SK-N-SH (cell line): ENCODE results near the gene SERTAD2.

Source experiments
- GABPA ChIP-seq: IDR thresholded peaks from 2 replicates; pipeline ENCODE4 v1.4.0; 2012; ENCODE audit warnings: low read depth, mild to moderate bottlenecking
- MXI1 ChIP-seq: IDR thresholded peaks from 2 replicates; pipeline ENCODE4 v1.6.1; 2012; ENCODE audit warnings: mild to moderate bottlenecking, low read depth, low read length, improper control_type of control experiment
- SMC3 ChIP-seq: IDR thresholded peaks from 2 replicates; pipeline ENCODE4 v1.6.1; 2012; ENCODE audit warnings: low read depth, low read length, improper control_type of control experiment
- TF ChIP-seq, protein P1 (sequence below): fragments of 200-600 bp; sonication (generic); IDR thresholded peaks from 2 replicates; pipeline ENCODE4 v1.6.1; 2017; ENCODE audit warnings: antibody characterized with exemption, mild to moderate bottlenecking, moderate library complexity
- TF ChIP-seq, protein P2 (sequence below): IDR thresholded peaks from 2 replicates; pipeline ENCODE4 v1.4.0; 2012; ENCODE audit warnings: low read depth, borderline replicate concordance
- TF ChIP-seq, protein P3 (sequence below): IDR thresholded peaks from 2 replicates; pipeline ENCODE4; 2012

DNA sequence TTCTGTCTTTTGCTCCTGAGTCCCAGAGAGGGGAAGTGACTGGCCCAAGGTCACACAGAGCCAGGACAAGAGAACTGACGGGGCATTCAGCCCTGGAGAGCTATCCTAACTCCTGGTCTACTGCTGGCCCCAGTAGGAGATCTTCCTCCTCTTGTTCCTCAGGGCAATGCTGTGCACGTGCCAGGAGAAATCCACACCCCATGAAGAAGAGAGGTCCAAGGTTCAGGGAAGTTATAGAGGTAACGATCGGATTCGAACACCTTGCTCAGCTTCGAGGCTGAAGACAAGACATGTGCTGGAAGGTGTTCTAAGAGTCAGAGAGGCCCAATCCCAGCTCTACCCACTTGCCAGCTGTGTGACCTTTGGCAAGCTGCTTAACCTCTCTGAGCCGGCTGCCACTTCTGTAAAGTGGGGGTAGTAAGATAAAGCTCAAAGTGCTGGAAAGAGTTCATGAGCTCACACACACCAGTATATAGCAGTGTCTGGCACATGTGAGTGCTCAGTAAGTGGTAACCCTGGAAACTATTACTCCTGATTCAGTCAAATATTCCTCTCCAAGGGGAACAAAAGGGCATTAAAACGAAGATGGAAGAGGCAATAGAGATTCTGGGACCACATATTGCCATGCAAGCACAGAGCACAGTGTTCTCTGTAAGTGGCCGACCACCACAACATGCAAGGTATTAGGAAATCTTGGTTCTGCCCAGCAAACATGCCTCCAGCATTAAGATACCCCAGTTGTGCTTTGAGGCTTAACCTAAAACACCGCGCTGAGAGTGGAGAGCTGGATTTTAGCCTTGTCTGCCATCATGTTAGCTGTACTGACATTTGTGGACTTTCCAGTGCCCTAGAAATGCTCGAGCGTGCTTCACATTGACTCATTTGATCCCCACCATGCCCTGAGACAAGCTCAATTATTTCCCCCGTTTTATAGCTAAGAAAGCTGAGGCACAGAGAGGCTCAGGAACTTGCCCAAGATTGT is 25.6 kb downstream of the SERTAD2 start:
- TF ChIP-seq, protein P1, sequence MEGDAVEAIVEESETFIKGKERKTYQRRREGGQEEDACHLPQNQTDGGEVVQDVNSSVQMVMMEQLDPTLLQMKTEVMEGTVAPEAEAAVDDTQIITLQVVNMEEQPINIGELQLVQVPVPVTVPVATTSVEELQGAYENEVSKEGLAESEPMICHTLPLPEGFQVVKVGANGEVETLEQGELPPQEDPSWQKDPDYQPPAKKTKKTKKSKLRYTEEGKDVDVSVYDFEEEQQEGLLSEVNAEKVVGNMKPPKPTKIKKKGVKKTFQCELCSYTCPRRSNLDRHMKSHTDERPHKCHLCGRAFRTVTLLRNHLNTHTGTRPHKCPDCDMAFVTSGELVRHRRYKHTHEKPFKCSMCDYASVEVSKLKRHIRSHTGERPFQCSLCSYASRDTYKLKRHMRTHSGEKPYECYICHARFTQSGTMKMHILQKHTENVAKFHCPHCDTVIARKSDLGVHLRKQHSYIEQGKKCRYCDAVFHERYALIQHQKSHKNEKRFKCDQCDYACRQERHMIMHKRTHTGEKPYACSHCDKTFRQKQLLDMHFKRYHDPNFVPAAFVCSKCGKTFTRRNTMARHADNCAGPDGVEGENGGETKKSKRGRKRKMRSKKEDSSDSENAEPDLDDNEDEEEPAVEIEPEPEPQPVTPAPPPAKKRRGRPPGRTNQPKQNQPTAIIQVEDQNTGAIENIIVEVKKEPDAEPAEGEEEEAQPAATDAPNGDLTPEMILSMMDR, result no peak
- TF ChIP-seq, protein P2, sequence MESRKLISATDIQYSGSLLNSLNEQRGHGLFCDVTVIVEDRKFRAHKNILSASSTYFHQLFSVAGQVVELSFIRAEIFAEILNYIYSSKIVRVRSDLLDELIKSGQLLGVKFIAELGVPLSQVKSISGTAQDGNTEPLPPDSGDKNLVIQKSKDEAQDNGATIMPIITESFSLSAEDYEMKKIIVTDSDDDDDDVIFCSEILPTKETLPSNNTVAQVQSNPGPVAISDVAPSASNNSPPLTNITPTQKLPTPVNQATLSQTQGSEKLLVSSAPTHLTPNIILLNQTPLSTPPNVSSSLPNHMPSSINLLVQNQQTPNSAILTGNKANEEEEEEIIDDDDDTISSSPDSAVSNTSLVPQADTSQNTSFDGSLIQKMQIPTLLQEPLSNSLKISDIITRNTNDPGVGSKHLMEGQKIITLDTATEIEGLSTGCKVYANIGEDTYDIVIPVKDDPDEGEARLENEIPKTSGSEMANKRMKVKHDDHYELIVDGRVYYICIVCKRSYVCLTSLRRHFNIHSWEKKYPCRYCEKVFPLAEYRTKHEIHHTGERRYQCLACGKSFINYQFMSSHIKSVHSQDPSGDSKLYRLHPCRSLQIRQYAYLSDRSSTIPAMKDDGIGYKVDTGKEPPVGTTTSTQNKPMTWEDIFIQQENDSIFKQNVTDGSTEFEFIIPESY, result no peak
- no peak for TF ChIP-seq GABPA
- no peak for TF ChIP-seq SMC3
- TF ChIP-seq, protein P3, sequence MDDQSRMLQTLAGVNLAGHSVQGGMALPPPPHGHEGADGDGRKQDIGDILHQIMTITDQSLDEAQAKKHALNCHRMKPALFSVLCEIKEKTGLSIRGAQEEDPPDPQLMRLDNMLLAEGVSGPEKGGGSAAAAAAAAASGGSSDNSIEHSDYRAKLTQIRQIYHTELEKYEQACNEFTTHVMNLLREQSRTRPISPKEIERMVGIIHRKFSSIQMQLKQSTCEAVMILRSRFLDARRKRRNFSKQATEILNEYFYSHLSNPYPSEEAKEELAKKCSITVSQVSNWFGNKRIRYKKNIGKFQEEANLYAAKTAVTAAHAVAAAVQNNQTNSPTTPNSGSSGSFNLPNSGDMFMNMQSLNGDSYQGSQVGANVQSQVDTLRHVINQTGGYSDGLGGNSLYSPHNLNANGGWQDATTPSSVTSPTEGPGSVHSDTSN, result no peak
- TF ChIP-seq MXI1, result no peak
